Chondrocyte (in vitro differentiated cells): ENCODE data around the gene NECAP2. TPM values are rescaled to one million over a fixed set of nuclear protein-coding genes. Genes with fewer than 3 reads are reported as not detected.

ENCODE experiments used
- DNase-seq: peaks from one replicate; pipeline ENCODE4 v3.0.0; 2021; ENCODE audit warnings: mixed read lengths, low spot score
- H3K27ac Mint-ChIP-seq: one replicate; pipeline ENCODE4 v1.8.0; 2021; ENCODE audit warnings: mild to moderate bottlenecking, moderate library complexity, mixed read lengths; ENCODE audit not compliant: unreplicated experiment
- H3K27me3 Mint-ChIP-seq: 2 replicates; pipeline ENCODE4 v1.8.0; 2021; ENCODE audit warnings: low read depth, mixed read lengths
- H3K36me3 Mint-ChIP-seq: 2 replicates; pipeline ENCODE4 v1.8.0; 2021; ENCODE audit warnings: low read depth, mixed read lengths
- H3K4me1 Mint-ChIP-seq: 2 replicates; pipeline ENCODE4 v1.8.0; 2021; ENCODE audit warnings: low read depth, mild to moderate bottlenecking, mixed read lengths
- H3K4me3 Mint-ChIP-seq: one replicate; pipeline ENCODE4 v1.8.0; 2021; ENCODE audit warnings: mild to moderate bottlenecking, moderate library complexity, mixed read lengths; ENCODE audit not compliant: unreplicated experiment
- H3K9me3 Mint-ChIP-seq: 2 replicates; pipeline ENCODE4 v1.8.0; 2021; ENCODE audit warnings: low read depth, mixed read lengths
- CTCF ChIP-seq: fragments of 200-600 bp; sonication (generic); IDR thresholded peaks from 2 replicates; pipeline ENCODE4 v1.5.0; 2021; ENCODE audit warnings: antibody characterized with exemption, mild to moderate bottlenecking, moderate library complexity
- total RNA-seq: library from RNA; stranded (reverse); gene quantifications from 3 replicates; pipeline ENCODE4 v1.2.1, GENCODE V29; 2021

The NECAP2 gene
- total RNA-seq, 1 donor from 2014 or later, result 51.7 TPM

- peak overlapping the region; percentile 17 for H3K27ac Mint-ChIP-seq
- no peak for DNase-seq
- TF ChIP-seq CTCF, result no peak
- no peaks in the 10 kb centered on the region for H3K27me3 Mint-ChIP-seq
- no peaks in the 10 kb centered on the region for H3K9me3 Mint-ChIP-seq
- peaks cover 6% of the 10 kb centered on the region for H3K36me3 Mint-ChIP-seq
- H3K4me3 Mint-ChIP-seq, result no peak overlapping the region
- peaks cover 25% of the 10 kb centered on the region for H3K4me1 Mint-ChIP-seq
These were observed 2.4 kb downstream of the NECAP2 start for GRCh38 chr1:16442941-16443340.

- no peaks in the 10 kb centered on the region for H3K27me3 Mint-ChIP-seq
- DNase-seq, result no peak
- peaks cover 25% of the 10 kb centered on the region for H3K4me1 Mint-ChIP-seq
- no peaks in the 10 kb centered on the region for H3K9me3 Mint-ChIP-seq
- H3K4me3 Mint-ChIP-seq, result no peak overlapping the region
- peaks cover 13% of the 10 kb centered on the region for H3K36me3 Mint-ChIP-seq
- no peak overlapping the region for H3K27ac Mint-ChIP-seq
- no peak for TF ChIP-seq CTCF
These were observed 3.6 kb downstream of the NECAP2 start for GRCh38 chr1:16443975-16444770.

GRCh38 chr1:16445052-16445451, 4.5 kb downstream of the NECAP2 start:
- Mint-ChIP-seq H3K36me3 (peaks cover 17% of the 10 kb centered on the region), H3K4me1 (peaks cover 24% of the 10 kb centered on the region), H3K9me3 (no peaks in the 10 kb centered on the region), H3K27me3 (no peaks in the 10 kb centered on the region), H3K4me3 (no peak overlapping the region), H3K27ac (no peak overlapping the region)
- TF ChIP-seq CTCF, result no peak
- no peak for DNase-seq

- no peaks in the 10 kb centered on the region for H3K9me3 Mint-ChIP-seq
- TF ChIP-seq CTCF, result no peak
- H3K36me3 Mint-ChIP-seq, result peaks cover 21% of the 10 kb centered on the region
- peaks cover 19% of the 10 kb centered on the region for H3K4me1 Mint-ChIP-seq
- no peak overlapping the region for H3K27ac Mint-ChIP-seq
- H3K27me3 Mint-ChIP-seq, result no peaks in the 10 kb centered on the region
- no peak overlapping the region for H3K4me3 Mint-ChIP-seq
- no peak for DNase-seq
These were observed 5.6 kb downstream of the NECAP2 start for GRCh38 chr1:16446116-16446515.

GRCh38 chr1:16447641-16448040, 7.1 kb downstream of the NECAP2 start:
- peak; percentile 38 for DNase-seq
- no peak overlapping the region for H3K27ac Mint-ChIP-seq
- H3K4me1 Mint-ChIP-seq, result peaks cover 7% of the 10 kb centered on the region
- TF ChIP-seq CTCF, result no peak
- H3K27me3 Mint-ChIP-seq, result no peaks in the 10 kb centered on the region
- no peaks in the 10 kb centered on the region for H3K9me3 Mint-ChIP-seq
- H3K4me3 Mint-ChIP-seq, result no peak overlapping the region
- H3K36me3 Mint-ChIP-seq, result peaks cover 29% of the 10 kb centered on the region
